Measurements from ENCODE around the gene PTX4.

The PTX4 gene

DNA sequence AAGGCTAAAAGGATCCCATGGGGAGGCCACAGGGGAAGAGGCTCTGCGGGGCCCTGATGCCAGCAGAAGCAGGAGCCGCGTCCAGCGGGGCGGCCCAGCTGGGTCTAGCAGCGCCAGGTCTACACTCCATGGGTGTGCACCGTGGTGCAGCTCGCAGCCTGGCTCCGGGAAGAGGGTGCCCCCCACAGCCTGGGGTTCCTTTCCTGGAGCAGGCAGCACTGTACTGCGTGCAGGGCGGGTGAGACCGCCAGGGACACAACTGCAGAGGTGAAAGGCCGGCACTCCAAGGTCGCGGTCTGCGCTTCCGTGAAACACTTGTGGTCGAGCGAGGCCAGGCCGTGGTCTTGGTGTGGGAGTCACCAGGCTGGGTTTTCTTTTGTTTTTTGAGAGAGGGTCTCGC, 37.9 kb downstream of the PTX4 start:
- TF ChIP-seq TAF1 (IDR thresholded peaks at IDR 0.05; ENCODE audit: borderline replicate concordance, insufficient read depth, low read length) (no peak), POLR2AphosphoS5 (IDR thresholded peaks at IDR 0.05; ENCODE audit: low read depth, low read length) (no peak), SIN3A (IDR thresholded peaks at IDR 0.05; ENCODE audit: borderline replicate concordance, insufficient read depth, low read length) (no peak), FOXP2 (optimal IDR thresholded peaks at IDR 0.05; ENCODE audit: borderline replicate concordance, extremely low read depth, extremely low read length, insufficient read depth) (no peak)
- TF ChIP-seq, protein P1, sequence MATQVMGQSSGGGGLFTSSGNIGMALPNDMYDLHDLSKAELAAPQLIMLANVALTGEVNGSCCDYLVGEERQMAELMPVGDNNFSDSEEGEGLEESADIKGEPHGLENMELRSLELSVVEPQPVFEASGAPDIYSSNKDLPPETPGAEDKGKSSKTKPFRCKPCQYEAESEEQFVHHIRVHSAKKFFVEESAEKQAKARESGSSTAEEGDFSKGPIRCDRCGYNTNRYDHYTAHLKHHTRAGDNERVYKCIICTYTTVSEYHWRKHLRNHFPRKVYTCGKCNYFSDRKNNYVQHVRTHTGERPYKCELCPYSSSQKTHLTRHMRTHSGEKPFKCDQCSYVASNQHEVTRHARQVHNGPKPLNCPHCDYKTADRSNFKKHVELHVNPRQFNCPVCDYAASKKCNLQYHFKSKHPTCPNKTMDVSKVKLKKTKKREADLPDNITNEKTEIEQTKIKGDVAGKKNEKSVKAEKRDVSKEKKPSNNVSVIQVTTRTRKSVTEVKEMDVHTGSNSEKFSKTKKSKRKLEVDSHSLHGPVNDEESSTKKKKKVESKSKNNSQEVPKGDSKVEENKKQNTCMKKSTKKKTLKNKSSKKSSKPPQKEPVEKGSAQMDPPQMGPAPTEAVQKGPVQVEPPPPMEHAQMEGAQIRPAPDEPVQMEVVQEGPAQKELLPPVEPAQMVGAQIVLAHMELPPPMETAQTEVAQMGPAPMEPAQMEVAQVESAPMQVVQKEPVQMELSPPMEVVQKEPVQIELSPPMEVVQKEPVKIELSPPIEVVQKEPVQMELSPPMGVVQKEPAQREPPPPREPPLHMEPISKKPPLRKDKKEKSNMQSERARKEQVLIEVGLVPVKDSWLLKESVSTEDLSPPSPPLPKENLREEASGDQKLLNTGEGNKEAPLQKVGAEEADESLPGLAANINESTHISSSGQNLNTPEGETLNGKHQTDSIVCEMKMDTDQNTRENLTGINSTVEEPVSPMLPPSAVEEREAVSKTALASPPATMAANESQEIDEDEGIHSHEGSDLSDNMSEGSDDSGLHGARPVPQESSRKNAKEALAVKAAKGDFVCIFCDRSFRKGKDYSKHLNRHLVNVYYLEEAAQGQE (IDR thresholded peaks at IDR 0.05; ENCODE audit: insufficient read depth in 1 of 2, low read depth in 2 of 2, low read length in 2 of 2) = no peak

DNA sequence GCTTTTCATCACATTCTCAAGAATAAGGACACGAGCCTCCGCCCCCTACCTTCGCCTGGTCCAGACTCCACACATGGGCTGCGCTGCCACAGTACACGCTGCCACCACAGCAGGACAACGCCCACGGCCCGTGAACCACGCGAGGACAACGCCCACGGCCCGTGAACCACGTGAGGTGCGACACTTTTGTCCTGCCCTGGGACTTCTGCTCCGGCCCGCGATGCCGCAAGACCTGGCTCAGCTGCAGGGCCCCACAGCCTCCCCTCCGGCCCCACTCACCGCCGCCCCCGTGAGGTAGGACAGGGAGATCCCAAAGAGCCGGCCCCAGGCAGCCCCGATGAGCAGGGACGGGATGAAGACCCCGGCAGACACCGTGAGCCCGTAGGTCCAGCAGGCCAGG, 38.5 kb downstream of the PTX4 start:
- no peak for TF ChIP-seq FOXP2 (optimal IDR thresholded peaks at IDR 0.05; ENCODE audit: borderline replicate concordance, extremely low read depth, extremely low read length, insufficient read depth)
- TF ChIP-seq TAF1 (IDR thresholded peaks at IDR 0.05; ENCODE audit: borderline replicate concordance, insufficient read depth, low read length) = no peak
- no peak for TF ChIP-seq POLR2AphosphoS5 (IDR thresholded peaks at IDR 0.05; ENCODE audit: low read depth, low read length)

DNA sequence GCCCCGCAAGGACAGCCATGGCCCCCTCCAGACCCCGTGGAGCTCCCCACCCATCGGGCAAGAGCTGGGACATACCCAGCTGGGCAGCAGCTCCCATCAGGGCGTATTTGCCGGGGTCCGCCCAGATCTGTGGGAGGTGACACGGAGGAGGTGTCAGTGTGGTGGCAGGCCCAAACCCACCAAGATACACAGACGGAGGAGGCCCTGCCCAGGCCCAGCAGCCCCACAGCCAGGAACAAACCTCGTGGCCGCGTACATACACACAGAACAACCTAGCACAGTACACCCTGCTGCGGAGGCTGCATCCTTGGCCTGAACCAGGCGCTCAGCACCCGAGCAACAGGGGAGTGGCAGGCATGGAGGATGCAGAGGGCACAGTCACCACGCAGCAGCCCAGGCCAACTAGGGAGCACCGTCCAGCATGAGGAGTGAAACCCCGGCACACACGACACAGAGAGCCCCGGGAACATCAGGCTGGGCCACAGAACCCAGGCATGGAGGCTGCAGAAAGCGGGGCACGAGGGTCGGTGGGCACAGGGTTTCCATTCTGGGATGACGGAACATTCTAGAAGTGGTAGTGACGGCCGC, 39.4 kb downstream of the PTX4 start:
- no peak for TF ChIP-seq TAF1 (IDR thresholded peaks at IDR 0.05; ENCODE audit: borderline replicate concordance, insufficient read depth, low read length)

DNA sequence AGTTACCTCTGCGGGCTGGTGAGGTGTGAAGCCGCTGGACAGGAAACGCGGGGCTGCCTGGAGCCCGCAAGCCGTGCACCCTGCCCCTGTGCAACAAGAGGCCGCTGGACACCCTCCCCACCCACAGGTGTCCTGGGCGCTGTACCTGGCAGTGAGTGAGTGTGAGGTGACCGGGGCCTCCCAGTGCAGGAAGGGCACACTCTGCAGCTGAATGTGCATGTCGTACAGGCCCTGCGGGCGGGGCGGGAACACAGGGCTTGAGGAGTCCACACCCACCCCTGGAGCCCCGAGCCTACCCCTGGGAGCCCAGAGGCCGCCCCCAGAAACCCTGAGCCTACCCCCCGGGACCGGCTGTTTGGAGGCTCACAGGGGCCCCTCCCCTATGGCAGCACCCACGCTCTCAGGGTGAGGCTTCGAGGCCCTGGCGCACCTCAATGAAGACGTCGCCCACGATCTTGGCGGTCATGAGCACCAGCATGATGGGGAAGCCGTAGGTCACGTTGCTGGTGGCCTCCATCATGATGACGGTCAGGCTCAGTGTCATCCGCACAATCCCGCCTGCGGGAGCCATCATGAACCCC, 40.1 kb downstream of the PTX4 start:
- TF ChIP-seq TAF1 (IDR thresholded peaks at IDR 0.05; ENCODE audit: borderline replicate concordance, insufficient read depth, low read length) (no peak), SIN3A (IDR thresholded peaks at IDR 0.05; ENCODE audit: borderline replicate concordance, insufficient read depth, low read length) (no peak), FOXP2 (optimal IDR thresholded peaks at IDR 0.05; ENCODE audit: borderline replicate concordance, extremely low read depth, extremely low read length, insufficient read depth) (no peak), POLR2AphosphoS5 (IDR thresholded peaks at IDR 0.05; ENCODE audit: low read depth, low read length) (no peak)
- TF ChIP-seq, protein P1 (IDR thresholded peaks at IDR 0.05; ENCODE audit: insufficient read depth in 1 of 2, low read depth in 2 of 2, low read length in 2 of 2) = no peak

DNA sequence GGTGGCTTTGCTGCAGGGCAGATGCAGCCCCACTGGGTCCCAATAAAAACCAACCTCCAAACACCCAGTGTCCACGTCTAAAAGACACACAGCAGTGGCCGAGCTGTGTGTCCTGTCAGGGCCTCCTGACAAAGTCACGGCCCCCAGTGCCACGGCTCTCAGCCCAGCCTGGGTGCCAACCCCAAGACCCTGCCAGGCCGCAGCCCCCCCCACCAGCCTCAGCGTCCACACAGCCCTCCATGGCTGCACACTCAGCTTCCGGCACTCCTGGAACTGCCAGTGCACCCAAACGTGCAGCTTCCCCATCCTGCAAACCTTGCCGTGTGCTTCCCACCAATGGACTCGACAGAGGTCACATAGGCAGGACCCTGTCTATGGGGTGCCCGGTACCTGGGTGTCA, 40.8 kb downstream of the PTX4 start:
- TF ChIP-seq TAF1 (IDR thresholded peaks at IDR 0.05; ENCODE audit: borderline replicate concordance, insufficient read depth, low read length) (no peak), POLR2AphosphoS5 (IDR thresholded peaks at IDR 0.05; ENCODE audit: low read depth, low read length) (no peak), SIN3A (IDR thresholded peaks at IDR 0.05; ENCODE audit: borderline replicate concordance, insufficient read depth, low read length) (no peak), FOXP2 (optimal IDR thresholded peaks at IDR 0.05; ENCODE audit: borderline replicate concordance, extremely low read depth, extremely low read length, insufficient read depth) (no peak)
- TF ChIP-seq, protein P1 (IDR thresholded peaks at IDR 0.05; ENCODE audit: insufficient read depth in 1 of 2, low read depth in 2 of 2, low read length in 2 of 2) = no peak

DNA sequence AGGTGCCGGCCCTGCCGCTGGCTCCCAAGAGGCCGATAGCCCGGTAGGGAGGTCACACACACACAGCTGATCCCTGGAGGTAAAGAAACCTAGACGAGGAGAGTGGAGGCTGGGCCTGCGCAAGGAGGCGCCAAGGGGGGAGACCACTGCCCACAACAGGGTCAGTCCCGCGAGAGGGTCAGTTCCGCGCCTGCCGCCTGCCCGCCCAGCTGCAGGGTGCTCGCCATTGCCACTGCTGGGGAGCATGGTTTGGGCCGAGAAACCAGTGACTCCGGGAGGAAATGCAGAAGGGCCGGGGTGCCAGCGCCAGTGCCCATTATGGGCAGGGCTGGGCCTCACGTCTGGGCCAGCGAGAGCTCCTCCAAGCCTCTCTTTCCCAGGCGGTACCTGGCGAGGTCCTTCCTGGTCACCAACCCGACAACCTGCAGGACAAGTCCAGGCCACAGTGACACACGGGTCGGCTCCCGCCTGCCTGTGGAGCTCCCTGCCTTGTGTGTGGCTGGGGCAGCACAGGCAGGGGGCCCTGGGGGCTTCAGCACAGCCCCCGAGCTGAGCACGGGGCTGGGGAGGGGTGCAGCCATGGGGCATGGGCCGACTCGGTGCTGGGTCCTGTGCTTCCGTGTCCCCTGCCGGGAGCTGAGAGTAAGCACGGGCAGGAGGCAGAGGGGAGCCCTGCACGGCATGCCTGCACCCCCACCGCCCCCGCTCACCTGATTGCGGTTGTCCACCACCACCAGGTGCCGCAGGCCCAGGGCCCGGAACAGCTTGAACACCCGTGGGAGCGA, 42.3 kb downstream of the PTX4 start:
- TF ChIP-seq FOXP2 (optimal IDR thresholded peaks at IDR 0.05; ENCODE audit: borderline replicate concordance, extremely low read depth, extremely low read length, insufficient read depth) (no peak), TAF1 (IDR thresholded peaks at IDR 0.05; ENCODE audit: borderline replicate concordance, insufficient read depth, low read length) (no peak), POLR2AphosphoS5 (IDR thresholded peaks at IDR 0.05; ENCODE audit: low read depth, low read length) (no peak), SIN3A (IDR thresholded peaks at IDR 0.05; ENCODE audit: borderline replicate concordance, insufficient read depth, low read length) (no peak)
- TF ChIP-seq, protein P1 (IDR thresholded peaks at IDR 0.05; ENCODE audit: insufficient read depth in 1 of 2, low read depth in 2 of 2, low read length in 2 of 2) = no peak

Measured in PFSK-1 (cell line).